OCI-LY7 (cell line): ENCODE measurements around the gene BMP2.

ENCODE experiments used
- EZH2phosphoT487 ChIP-seq: fragments of 200-600 bp; sonication (generic); IDR thresholded peaks from 2 replicates; pipeline ENCODE4 v1.6.1; 2018; ENCODE audit warnings: low read depth, borderline replicate concordance, mild to moderate bottlenecking, mixed run types, antibody characterized with exemption, low read length, moderate library complexity, mixed read lengths
- TF ChIP-seq, protein P1 (sequence below): fragments of 200-600 bp; sonication (generic); conservative IDR thresholded peaks from 2 replicates; pipeline ENCODE4 v1.5.1; 2014; ENCODE audit warnings: mild to moderate bottlenecking, antibody characterized with exemption, low read length, moderate library complexity, mixed read lengths

DNA sequence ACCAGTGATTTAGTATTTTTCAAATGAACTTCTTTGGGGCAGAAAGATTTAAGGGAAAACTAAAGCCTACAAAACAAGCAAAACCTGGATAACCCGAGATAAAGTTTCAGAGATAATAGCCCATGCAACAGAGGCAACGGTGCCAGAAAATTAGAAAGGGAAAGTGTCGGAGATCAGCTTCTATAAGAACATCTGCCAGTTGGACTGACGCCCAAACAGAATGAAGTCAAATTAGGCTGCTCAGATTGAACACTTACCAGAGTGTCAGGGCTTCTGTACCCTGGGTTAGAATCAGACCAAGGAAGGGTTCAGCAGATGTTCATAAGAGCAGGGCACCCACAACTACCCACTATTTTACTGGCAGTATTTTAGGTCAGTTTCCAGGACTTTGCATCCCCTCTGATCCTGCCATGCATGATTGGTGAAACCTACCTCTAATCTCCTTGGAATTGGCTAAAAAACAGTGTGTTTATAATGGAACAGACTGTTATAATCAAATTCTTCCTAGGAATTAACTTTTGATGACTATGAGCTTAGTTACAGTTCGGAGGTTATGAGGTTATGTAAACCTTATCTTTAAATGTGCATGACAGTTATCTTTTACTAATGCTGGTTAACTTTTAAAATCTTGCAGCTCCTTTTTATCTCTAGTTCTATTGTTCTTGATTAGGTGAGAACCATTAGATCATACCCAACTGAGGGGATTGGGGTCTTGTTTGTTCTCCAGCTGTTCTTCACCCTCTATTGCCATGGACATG, 13.1 kb downstream of the BMP2 start:
- TF ChIP-seq, protein P1, sequence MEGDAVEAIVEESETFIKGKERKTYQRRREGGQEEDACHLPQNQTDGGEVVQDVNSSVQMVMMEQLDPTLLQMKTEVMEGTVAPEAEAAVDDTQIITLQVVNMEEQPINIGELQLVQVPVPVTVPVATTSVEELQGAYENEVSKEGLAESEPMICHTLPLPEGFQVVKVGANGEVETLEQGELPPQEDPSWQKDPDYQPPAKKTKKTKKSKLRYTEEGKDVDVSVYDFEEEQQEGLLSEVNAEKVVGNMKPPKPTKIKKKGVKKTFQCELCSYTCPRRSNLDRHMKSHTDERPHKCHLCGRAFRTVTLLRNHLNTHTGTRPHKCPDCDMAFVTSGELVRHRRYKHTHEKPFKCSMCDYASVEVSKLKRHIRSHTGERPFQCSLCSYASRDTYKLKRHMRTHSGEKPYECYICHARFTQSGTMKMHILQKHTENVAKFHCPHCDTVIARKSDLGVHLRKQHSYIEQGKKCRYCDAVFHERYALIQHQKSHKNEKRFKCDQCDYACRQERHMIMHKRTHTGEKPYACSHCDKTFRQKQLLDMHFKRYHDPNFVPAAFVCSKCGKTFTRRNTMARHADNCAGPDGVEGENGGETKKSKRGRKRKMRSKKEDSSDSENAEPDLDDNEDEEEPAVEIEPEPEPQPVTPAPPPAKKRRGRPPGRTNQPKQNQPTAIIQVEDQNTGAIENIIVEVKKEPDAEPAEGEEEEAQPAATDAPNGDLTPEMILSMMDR, result no peak
- TF ChIP-seq EZH2phosphoT487, result no peak
